Natural killer cell treated with Interleukin-12 subunit alpha and Interleukin-12 subunit beta and Interleukin-15 and Interleukin-18, amount 100 ng/mL, for 72 hours (primary cell): ENCODE data around the gene PLEKHA6. TPM values are rescaled to one million over a fixed set of nuclear protein-coding genes. Genes with fewer than 3 reads are reported as not detected.

Source experiments
- ATAC-seq, 2 donors: fragments of 150-1000 bp; cut with Tn5 transposase in 1 of 2; sonication (Bioruptor Pico), chemical (Tn5 transposase) in 1 of 2; 2 replicates each; pipeline ENCODE4 v1.10.0; 2021
- DNase-seq: peaks from one replicate; pipeline ENCODE4 v3.0.0; 2022; ENCODE audit warnings: low spot score
- H3K27ac Mint-ChIP-seq, 2 donors: 1 replicate in 1 of 2; 2 replicates in 1 of 2; pipeline ENCODE4 v1.8.0; 2022; ENCODE audit warnings: mixed read lengths in 2 of 2, mild to moderate bottlenecking in 1 of 2, moderate library complexity in 1 of 2
- H3K27me3 Mint-ChIP-seq, 2 donors: 1 replicate in 1 of 2; 2 replicates in 1 of 2; pipeline ENCODE4 v1.8.0; 2022; ENCODE audit warnings: mixed read lengths in 2 of 2
- H3K36me3 Mint-ChIP-seq: one replicate; pipeline ENCODE4 v1.8.0; 2022; ENCODE audit warnings: mixed read lengths
- H3K4me1 Mint-ChIP-seq, 2 donors: 1 replicate in 1 of 2; 2 replicates in 1 of 2; pipeline ENCODE4 v1.8.0; 2022; ENCODE audit warnings: low read depth in 2 of 2, mixed read lengths in 2 of 2, mild to moderate bottlenecking in 1 of 2
- H3K4me3 Mint-ChIP-seq: one replicate; pipeline ENCODE4 v1.8.0; 2022; ENCODE audit warnings: mixed read lengths
- H3K9me3 Mint-ChIP-seq: 2 replicates; pipeline ENCODE4 v1.8.0; 2022; ENCODE audit warnings: mixed read lengths
- total RNA-seq, 2 donors: library from RNA; stranded (reverse); gene quantifications; one replicate each; pipeline ENCODE4 v1.2.3, GENCODE V29; 2022

Gene PLEKHA6
- total RNA-seq, 2 donors from 2014 or later, result 0.17 to 0.89 TPM

- no peaks in the 10 kb centered on the region for H3K4me1 Mint-ChIP-seq
- H3K27ac Mint-ChIP-seq, result no peak overlapping the region
- H3K36me3 Mint-ChIP-seq, result no peaks in the 10 kb centered on the region
- H3K4me3 Mint-ChIP-seq, result no peak overlapping the region
- ATAC-seq (no peak), DNase-seq (no peak)
- no peaks in the 10 kb centered on the region for H3K9me3 Mint-ChIP-seq
- H3K27me3 Mint-ChIP-seq, result peaks cover 32 to 47% of the 10 kb centered on the region in 2 donors
These were observed 154.2 kb downstream of the PLEKHA6 start for GRCh38 chr1:204205486-204205885.

DNA sequence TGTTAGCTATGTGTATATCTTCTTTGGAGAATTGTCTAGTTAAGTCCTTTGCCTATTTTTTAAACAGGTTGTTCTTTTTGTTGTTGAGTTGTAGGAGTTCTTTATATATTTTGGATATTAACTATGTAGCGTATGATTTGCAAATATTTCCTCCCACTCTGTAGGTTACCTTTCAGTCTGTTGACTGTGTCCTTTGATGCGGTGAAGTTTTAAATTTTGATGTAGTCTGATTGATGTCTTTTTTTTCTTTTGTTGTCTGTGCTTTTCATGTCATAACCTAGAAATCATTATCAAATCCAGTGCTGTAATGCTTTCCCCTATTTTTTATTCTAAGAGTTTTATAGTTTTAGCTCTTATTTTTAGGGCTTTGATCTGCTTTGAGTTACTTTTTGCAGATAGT is 154.8 kb downstream of the PLEKHA6 start:
- Mint-ChIP-seq H3K36me3 (no peaks in the 10 kb centered on the region), H3K27me3 (peaks cover 29 to 47% of the 10 kb centered on the region in 2 donors), H3K9me3 (no peaks in the 10 kb centered on the region), H3K4me3 (no peak overlapping the region), H3K27ac (no peak overlapping the region), H3K4me1 (no peaks in the 10 kb centered on the region)
- ATAC-seq (no peak), DNase-seq (no peak)

- Mint-ChIP-seq H3K36me3 (no peaks in the 10 kb centered on the region), H3K4me3 (no peak overlapping the region), H3K4me1 (no peaks in the 10 kb centered on the region), H3K27me3 (peaks cover 29 to 47% of the 10 kb centered on the region in 2 donors), H3K9me3 (no peaks in the 10 kb centered on the region), H3K27ac (no peak overlapping the region)
- ATAC-seq (no peak), DNase-seq (no peak)
These were observed 156.4 kb downstream of the PLEKHA6 start for GRCh38 chr1:204203206-204203767.

- no peak for ATAC-seq
- no peaks in the 10 kb centered on the region for H3K4me1 Mint-ChIP-seq
- no peak overlapping the region for H3K27ac Mint-ChIP-seq
- no peaks in the 10 kb centered on the region for H3K9me3 Mint-ChIP-seq
- H3K36me3 Mint-ChIP-seq, result no peaks in the 10 kb centered on the region
- peaks cover 26 to 47% of the 10 kb centered on the region in 2 donors for H3K27me3 Mint-ChIP-seq
- DNase-seq, result no peak
- H3K4me3 Mint-ChIP-seq, result no peak overlapping the region
These were observed 157.2 kb downstream of the PLEKHA6 start for GRCh38 chr1:204202481-204202880.

- Mint-ChIP-seq H3K36me3 (no peaks in the 10 kb centered on the region), H3K27ac (no peak overlapping the region), H3K4me1 (no peaks in the 10 kb centered on the region), H3K9me3 (no peaks in the 10 kb centered on the region), H3K4me3 (no peak overlapping the region), H3K27me3 (peaks cover 20 to 41% of the 10 kb centered on the region in 2 donors)
- ATAC-seq, result no peak
- no peak for DNase-seq
These were observed 158.2 kb downstream of the PLEKHA6 start for GRCh38 chr1:204201348-204202040.

- ATAC-seq (no peak), DNase-seq (no peak)
- no peaks in the 10 kb centered on the region for H3K9me3 Mint-ChIP-seq
- H3K27me3 Mint-ChIP-seq, result peaks cover 12 to 22% of the 10 kb centered on the region in 2 donors
- H3K4me3 Mint-ChIP-seq, result no peak overlapping the region
- H3K4me1 Mint-ChIP-seq, result peaks cover 6% of the 10 kb centered on the region in 2 donors
- H3K36me3 Mint-ChIP-seq, result no peaks in the 10 kb centered on the region
- no peak overlapping the region for H3K27ac Mint-ChIP-seq
These were observed 160.2 kb downstream of the PLEKHA6 start for GRCh38 chr1:204199579-204199978.

- no peaks in the 10 kb centered on the region for H3K9me3 Mint-ChIP-seq
- H3K36me3 Mint-ChIP-seq, result no peaks in the 10 kb centered on the region
- ATAC-seq, result no peak
- H3K4me3 Mint-ChIP-seq, result no peak overlapping the region
- H3K4me1 Mint-ChIP-seq, result peaks cover 6% of the 10 kb centered on the region in 2 donors
- peaks cover 3 to 13% of the 10 kb centered on the region in 2 donors for H3K27me3 Mint-ChIP-seq
- H3K27ac Mint-ChIP-seq, result no peak overlapping the region
- DNase-seq, result no peak
These were observed 161.1 kb downstream of the PLEKHA6 start for GRCh38 chr1:204198348-204199340.

DNA sequence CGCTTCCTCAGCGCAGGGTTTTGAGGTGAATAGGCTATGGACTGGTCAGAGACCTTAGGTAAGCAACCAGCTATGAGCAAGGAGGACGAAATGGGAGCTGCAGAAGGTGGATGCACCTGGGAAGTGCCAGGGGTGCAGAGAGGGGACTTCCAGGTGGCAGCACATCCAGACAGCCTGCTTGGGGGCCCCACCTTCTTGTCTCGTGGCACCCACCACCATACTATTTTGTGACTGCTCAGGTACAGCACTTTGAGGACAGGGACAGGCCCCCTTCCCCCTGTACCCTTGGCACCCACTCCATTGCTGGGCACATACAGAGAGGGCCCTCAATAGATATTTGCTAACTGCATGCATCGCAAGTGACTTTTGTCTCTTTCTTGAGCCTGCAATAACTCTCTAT is 162.7 kb downstream of the PLEKHA6 start:
- Mint-ChIP-seq H3K27ac (no peak overlapping the region), H3K4me3 (no peak overlapping the region), H3K36me3 (no peaks in the 10 kb centered on the region), H3K27me3 (peaks cover 8 to 12% of the 10 kb centered on the region in 2 donors), H3K4me1 (peaks cover 6% of the 10 kb centered on the region in 2 donors), H3K9me3 (no peaks in the 10 kb centered on the region)
- peak in 1 of 2 donors; percentile 3 for ATAC-seq
- no peak for DNase-seq

GRCh38 chr1:204196068-204196795 is 163.5 kb downstream of the PLEKHA6 start, which contains the start of gene KISS1:
TSS of gene KISS1 (minus strand) at chr1:204196491. CDS start at chr1:204192876, 3,615 bp downstream.
- Mint-ChIP-seq H3K4me3 (no peak within 1 kb of the TSS), H3K36me3 (no peaks in the 10 kb centered on the region), H3K9me3 (no peaks in the 10 kb centered on the region), H3K27me3 (peaks cover 11 to 14% of the 10 kb centered on the region in 2 donors), H3K4me1 (peaks cover 6% of the 10 kb centered on the region in 2 donors), H3K27ac (no peak within 1 kb of the TSS)
- DNase-seq, result no peak
- ATAC-seq, result no peak

DNA sequence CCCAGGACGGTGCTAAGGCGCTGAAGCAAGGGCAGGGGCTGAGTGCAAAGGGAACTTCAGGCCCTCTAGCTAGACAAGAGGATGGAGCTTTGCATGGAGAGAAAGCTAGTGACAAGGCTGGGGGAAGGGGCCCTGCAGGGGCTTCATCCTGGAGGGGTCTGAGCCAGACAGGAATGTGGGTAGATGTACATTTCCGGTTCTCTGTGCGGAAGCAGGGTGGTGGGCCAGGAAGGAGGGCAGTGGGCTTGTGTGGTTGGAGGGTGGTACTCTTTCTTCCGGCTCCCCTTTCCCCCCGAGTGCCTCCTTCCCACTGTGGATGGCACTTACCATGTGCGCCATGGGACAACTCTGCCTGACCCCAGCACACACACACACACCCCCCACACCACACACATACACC is 165.0 kb downstream of the PLEKHA6 start:
- no peaks in the 10 kb centered on the region for H3K9me3 Mint-ChIP-seq
- no peak for DNase-seq
- no peak overlapping the region for H3K27ac Mint-ChIP-seq
- H3K27me3 Mint-ChIP-seq, result peaks cover 14 to 26% of the 10 kb centered on the region in 2 donors
- H3K36me3 Mint-ChIP-seq, result no peaks in the 10 kb centered on the region
- peaks cover 6 to 9% of the 10 kb centered on the region in 2 donors for H3K4me1 Mint-ChIP-seq
- ATAC-seq, result no peak
- no peak overlapping the region for H3K4me3 Mint-ChIP-seq

- no peak for ATAC-seq
- DNase-seq, result no peak
- H3K27ac Mint-ChIP-seq, result no peak overlapping the region
- H3K4me1 Mint-ChIP-seq, result peaks cover 6 to 13% of the 10 kb centered on the region in 2 donors
- H3K9me3 Mint-ChIP-seq, result no peaks in the 10 kb centered on the region
- no peak overlapping the region for H3K4me3 Mint-ChIP-seq
- H3K27me3 Mint-ChIP-seq, result peaks cover 17 to 32% of the 10 kb centered on the region in 2 donors
- no peaks in the 10 kb centered on the region for H3K36me3 Mint-ChIP-seq
These were observed 165.6 kb downstream of the PLEKHA6 start for GRCh38 chr1:204194080-204194479.

DNA sequence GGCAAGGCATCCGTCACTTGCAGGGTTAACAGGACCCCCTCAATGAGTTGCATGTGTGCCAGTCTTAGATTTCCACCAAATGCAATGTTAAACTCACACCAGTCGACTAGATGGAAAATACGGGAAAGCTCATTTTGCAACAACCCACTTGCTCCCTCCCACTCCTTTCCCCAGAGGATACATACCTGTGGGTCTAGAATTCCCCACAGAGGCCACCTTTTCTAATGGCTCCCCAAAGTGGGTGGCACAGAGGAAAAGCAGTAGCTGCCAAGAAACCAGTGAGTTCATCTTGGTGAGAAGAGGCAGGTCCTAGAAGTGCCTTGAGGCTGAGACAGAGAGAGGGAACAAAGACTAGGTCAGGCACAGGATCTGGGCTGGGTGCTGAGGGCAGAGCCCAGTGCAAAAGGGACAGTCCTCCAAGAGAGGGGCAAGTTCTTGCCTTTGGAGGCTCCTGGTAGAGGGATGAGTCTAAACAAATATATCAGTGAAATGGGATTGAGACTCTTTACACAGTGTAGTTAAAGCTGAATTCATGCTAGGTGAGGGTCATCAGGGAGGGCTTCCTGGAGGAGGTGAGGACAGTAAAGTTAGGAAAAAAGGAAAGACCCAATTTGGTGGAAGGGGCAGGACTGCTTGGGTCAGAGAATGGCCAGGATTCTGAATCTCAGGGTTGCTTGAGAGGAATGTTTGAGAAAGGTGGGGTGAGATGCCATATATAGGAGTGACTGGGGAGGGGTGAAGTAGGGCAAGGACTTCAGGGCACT is 167.0 kb downstream of the PLEKHA6 start:
- Mint-ChIP-seq H3K9me3 (no peaks in the 10 kb centered on the region), H3K27me3 (peaks cover 24 to 41% of the 10 kb centered on the region in 2 donors), H3K4me3 (no peak overlapping the region), H3K27ac (no peak overlapping the region), H3K4me1 (peaks cover 6 to 19% of the 10 kb centered on the region in 2 donors), H3K36me3 (no peaks in the 10 kb centered on the region)
- no peak for DNase-seq
- ATAC-seq, result no peak
